Activated CD4-positive, alpha-beta T cell treated with anti-CD3 and anti-CD28 coated beads, Interleukin-2, amount 50 U/mL, for 16 hours (primary cell): ENCODE measurements around the gene TBCD.
"Not testable (repeated sequence)": the region's sequence is repeated elsewhere in the genome, so short reads cannot be mapped to it uniquely, and the experiment has no call there.

ENCODE experiments used
- DNase-seq: peaks from one replicate; pipeline ENCODE4 v3.0.0-alpha.2; 2020

Gene TBCD

DNA sequence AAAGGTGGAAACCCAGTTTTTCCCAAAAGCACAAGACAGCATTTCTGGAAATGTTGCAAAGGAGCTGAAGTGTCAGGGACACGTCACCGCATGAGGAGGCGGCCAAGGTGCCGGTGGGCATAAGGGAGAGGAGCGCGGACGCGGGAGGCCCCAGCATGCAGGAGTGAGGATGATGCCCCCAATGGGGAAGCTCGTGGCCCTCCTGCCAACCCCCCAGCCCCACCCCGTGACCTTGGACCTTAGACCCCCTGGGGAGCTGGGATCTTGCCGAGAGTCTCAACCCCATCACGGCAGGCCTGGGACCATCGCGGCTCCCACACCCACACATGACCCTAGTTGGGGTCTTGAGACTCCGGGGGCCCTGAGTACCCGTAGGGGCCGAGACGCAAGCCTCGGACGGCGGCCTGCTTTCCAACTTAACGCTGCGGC lies 208.1 kb downstream of the TBCD start:
- no peak for DNase-seq

DNA sequence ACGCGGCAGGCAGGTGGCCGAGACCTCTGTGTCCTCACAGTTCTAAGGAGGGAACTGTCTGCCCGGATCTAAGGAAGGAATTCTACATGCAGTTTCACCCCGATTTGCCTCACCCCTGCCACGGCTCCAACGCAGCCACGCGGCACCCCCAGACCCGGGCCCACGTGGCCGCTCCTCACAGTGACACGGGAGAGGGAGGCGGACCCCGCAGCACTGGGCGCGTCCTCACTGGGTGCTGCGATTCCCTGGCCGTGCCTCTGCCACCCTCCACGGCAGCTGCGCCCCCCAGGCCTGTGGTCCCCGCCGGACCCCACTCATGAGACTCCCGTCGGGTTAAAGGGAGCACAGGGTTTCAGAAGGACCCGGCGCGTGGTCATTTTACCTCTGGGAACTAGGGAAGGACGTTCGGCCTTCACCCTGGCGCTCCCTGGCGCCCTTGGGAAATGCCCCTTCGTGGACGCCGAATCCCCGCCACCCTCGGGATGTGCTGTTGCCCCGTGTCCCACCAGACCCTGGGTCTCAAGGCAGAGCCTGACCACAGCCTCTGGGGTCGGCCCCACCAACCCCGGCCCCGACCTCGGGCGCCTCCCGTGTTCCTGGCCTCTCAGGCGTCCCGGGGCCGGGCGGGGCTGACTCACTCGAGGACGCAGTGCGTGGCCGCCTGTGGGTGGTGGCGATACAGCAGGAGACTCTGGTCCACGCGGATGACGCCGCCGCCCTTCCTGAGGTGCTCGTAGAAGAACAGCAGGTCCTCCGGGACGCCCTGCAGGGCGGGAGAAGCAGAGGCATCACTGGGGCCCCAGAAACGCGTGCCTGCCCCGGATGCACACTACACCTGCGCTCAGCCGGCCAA lies 208.8 kb downstream of the TBCD start:
- DNase-seq: no peak

DNA sequence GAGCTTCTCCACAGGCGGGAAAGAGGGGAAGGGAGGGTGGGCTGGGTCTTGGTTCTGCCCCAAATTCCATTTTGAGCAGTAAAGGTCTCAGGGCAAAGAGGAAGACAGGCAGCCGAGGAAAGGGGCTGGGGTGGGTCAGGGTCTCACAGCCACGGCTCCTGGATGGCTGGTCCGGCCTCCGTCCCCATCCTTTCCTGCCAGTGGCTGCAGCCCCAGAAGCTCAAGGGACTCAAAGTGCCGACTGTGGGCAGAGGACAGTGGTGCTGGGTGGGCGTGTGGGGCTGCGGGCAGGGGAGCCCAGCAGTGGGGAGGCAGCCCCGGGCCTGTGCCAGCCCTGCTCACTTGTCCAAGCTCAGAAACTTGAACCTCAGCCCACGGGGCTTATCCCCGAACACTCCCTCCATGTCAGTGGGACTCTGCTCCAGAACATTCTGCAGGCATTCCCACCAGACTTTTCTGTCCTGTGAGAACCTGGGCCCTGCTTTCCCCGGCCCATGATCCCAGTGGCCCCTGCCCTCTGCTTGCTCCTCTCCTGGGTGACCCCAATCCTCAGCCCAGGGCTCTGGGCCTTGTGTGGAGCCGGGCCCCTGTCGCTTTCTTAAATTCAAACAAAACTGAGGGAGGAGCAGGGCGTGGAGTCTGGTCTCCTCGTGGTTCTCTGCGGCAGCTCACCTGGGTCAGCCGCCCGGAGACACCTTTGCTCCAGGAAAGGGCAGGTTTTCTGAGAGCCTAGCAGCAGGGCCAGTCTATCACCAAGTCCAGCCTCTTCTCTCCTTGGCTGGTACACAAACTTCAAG lies 209.7 kb downstream of the TBCD start:
- DNase-seq: no peak

DNA sequence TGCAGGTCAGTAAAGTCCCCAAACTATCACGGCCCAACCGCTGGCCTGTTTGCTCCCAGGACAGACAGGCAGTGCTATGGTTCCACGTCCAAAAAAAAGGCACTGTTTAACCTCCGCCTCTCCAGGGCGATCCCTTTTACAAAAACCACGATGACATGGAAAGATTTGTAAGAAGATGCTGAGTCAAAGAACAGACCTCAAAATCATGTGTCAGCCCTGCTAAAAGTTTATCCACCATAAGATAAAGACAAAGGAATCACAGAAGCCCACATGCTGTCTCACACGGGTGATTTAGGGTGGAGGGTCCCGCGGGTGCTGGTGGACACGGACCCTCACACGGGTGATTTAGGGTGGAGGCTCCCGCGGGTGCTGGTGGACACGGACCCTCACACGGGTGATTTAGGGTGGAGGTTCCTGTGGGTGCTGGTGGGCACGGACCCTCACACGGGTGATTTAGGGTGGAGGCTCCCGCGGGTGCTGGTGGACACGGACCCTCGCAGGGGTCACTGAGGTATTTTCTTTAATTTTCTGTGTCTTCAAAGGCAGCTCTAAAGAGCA lies 210.4 kb downstream of the TBCD start:
- no peak for DNase-seq

DNA sequence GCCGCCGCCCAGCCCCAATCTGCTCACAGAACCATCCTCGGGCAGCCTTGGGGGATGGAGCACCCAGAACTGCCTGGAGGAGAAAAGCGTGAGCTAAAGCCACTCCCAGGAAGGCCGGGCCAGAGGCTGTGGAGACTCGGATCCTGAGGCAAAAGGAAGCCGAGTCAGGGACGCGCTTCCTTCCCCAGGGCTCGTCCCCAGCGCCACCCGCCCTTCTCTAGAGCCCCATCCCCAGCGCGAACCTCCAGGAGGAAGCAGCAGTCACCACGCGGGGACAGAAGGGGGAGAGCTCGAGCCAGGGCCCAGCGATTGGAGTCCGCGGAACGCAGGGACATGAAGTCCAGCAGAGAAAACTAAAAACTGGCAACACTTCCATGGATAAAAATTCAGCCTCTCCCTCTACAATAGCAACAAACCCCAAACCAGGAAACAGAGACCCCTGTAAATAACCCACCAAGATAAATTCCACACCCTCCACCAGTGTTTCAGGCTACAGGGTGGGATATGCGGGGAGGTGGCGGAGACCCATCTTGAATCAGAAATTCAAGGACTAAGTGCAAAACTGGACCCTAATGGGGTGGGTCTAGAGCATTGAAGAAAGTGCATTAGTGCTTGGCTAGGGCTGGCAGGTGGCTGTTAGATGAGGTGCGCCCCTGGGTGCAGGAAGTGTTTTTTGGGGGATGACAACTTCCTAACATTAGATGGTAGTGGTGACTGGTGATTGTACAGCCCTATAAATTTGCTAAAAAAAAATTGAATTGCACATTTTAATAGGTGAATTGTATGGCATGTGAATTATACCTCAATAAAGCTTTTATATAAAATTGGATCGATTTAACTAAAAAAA lies 211.5 kb downstream of the TBCD start:
- DNase-seq: peak; percentile 22

DNA sequence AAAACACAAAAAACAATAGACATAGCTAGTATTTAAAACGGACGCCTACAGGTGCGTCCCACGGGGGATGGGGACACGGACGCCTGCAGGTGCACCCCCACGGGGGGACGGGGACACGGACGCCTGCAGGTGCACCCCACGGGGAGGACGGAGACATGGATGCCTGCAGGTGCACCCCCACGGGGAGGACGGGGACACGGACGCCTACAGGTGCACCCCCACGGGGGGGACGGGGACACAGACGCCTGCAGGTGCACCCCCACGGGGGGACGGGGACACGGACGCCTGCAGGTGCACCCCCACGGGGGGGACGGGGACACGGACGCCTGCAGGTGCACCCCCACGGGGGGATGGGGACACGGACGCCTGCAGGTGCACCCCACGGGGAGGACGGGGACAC lies 212.6 kb downstream of the TBCD start:
- not testable (repeated sequence) for DNase-seq

DNA sequence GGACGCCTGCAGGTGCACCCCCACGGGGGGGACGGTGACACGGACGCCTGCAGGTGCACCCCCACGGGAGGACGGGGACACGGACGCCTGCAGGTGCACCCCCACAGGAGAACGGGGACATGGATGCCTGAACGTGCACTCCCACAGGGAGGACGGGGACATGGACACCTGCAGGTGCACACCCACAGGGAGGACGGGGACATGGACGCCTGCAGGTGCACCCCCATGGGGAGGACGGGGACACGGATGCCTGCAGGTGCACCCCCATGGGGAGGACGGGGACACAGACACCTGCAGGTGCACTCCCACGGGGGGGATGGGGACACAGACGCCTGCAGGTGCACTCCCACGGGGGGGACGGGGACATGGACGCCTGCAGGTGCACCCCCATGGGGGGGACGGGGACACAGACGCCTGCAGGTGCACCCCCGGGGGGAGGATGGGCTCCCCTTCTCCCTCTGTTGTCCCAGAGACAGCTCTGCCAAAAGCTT lies 213.0 kb downstream of the TBCD start:
- DNase-seq: no peak

DNA sequence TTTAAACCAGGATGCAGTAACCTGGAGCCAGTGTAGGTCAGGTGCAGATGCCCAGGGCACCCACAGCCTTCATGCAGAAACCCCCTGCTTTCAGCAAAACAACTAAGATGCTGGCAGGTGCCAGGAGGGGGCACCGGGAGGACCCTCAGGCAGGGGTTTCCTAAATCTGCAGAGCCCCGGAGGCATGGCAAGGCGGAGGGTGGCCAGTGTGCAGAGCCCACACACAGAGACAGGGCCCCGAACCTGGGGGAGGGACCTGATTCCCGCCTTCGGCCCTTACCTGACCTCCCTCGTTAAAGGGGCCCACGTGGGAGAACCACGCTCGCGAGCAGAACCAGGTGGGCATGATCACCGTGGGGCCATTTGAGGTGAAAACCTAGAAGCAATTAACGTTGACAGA lies 213.5 kb downstream of the TBCD start:
- no peak for DNase-seq

DNA sequence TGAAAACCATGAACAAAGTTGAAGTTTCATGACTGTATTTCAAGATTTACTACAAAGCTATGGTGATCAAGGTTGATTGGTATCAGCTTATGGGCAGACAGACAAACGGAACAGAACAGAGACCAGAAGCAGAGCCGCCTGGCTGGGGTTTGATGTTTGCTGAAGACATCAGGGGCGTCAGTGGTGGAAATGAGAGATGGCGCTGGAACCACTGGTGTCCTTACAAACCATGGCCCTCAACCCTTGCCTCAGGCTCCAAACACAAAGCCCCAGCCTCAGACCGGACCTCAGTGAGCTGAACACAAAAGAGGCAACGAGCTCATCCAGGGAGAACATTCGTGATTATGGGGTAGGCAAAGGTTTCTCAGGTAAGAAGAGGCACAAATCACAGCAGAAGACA lies 214.6 kb downstream of the TBCD start:
- no peak for DNase-seq

DNA sequence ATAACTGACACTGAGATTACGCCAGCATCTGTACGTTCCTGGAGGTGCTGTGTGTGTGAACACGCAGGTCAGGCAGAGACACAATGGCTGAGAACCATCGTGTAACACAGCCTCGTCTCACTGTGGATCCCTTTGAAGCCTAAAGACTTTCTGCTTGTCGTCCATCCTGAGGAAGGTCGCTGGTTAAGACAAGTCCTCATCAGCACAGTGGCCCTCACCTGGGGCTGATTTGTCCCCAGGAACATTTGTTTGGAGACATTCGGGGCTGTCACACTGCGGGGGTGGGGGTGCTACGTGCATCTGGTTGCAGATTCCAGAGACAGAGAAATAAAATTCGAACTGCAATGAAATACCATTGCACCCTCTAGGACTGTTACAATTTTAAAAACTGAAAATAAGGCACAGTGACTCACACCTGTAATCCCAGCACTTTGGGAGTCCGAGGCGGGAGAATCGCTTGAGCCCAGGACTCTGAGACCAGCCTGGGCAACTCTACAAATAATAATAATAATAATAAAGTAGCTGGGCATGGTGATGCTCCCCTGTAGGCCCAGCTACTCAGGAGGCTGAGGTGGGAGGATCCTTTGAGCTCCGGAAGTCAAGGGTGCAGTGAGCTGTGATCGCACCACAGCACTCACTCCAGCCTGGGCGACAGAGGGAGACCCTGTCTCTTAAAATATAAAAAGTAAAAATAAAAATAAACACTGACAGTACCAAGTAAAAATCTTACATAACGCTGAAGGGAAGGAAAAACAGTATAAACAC lies 215.6 kb downstream of the TBCD start:
- DNase-seq: no peak

DNA sequence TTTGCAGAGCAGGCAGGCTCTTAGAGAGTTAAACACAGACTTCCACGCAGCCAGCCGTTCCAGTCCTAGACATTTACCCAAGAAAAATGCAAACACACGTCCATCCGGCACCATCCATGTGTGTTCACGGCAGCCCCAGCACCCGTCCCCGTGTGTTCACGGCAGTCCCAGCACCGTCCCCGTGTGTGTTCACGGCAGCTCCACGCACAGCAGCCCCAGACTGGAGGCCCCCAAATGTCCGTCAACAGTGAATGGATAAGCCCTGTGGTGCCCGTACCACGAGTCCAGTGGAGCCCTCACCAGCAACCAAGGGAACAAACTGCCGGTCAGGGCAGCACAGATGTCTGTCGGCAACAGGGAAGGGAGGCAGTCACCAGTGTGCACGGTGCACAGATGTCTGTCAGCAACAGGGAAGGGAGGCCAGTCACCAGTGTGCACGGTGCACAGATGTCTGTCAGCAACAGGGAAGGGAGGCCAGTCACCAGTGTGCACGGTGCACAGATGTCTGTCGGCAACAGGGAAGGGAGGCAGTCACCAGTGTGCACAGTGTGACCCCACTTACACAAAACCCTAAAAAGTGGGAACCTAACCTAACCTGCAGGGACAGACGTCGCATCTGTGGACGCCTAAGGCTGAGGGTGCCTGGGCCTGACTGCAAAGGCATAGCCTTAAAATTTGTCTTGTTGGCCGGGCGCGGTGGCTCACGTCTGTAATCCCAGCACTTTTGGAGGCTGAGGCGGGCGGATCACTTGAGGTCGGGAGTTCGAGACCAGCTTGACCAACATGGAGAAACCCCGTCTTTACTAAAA lies 216.4 kb downstream of the TBCD start:
- DNase-seq: not testable (repeated sequence)

DNA sequence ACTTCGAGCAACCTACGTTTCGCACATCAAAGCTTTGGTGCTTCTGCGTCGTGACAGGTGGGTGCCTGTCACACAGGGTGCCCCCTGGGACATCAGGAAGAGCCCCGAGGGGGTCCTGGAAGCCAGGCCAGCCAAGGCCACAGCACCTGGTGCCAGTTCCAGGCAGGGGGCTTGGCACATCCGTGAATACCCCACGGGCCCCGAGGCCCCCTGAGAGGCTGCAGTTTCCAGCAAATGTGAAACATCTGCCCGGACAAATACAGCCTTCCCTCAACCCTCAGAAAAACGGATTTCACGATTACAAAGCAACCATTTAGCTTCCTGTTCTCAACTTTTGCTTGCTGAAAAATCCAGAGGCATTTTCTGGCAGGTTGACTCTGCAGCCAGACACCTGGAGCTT lies 218.2 kb downstream of the TBCD start:
- no peak for DNase-seq

DNA sequence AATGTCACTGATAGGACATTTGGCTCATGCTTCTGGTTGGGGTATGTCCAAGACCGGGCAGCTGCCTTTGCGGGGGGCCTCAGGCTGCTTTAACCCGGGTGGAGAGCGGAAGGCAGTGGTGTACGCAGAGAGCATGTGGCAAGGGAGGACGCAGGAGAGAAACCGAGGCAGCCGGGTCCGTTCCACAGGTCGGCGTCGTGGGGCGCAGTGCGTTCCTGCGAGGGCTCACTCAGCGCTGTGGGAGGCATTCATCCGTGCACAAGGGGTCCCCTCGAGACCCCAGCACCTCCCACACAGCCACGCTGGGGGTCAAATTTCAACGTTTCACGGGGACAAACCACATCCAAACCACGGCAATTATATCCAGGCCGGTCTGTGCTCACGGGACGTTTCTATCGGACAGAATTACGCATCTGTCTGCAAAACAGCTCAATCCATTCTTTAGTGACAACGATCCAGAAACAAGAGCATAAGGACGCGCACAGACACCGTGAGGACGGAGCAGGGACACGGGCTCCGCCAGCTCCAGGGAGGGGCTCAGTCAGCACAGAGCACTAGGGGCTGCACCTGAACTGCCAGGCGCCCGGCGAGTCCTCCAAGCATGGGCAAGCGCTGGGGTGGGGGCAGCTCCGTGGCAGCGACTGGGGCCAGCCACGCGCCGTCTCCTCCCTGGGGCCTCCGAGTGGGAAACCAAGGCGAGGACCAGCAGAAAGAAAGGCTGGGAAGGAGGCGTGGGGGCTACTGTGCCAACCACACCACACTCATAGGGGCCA lies 219.1 kb downstream of the TBCD start:
- DNase-seq: no peak

DNA sequence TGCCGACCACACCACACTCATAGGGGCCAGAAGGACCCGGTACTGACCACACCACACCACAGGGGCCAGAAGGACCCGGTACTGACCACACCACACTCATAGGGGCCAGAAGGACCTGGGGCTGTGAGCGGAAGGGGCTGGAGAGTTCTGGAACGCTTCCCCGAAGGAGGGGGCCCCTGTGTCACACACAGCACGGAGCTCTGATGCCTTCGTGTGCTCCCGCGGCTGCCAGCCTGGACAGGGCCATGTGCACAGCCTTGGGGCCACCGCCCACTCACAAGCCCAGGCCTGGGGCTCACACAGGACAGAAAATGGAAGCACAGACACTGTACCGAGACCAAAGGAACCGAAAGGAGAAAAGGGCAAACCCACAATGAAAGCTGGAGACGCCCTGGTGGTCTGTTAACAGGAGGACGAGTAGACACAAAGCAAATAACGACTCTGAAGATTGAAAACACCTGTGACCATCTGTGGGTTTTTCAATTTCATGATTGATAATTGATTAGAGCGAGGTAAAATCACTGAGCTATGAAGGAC lies 221.0 kb downstream of the TBCD start:
- DNase-seq: no peak

DNA sequence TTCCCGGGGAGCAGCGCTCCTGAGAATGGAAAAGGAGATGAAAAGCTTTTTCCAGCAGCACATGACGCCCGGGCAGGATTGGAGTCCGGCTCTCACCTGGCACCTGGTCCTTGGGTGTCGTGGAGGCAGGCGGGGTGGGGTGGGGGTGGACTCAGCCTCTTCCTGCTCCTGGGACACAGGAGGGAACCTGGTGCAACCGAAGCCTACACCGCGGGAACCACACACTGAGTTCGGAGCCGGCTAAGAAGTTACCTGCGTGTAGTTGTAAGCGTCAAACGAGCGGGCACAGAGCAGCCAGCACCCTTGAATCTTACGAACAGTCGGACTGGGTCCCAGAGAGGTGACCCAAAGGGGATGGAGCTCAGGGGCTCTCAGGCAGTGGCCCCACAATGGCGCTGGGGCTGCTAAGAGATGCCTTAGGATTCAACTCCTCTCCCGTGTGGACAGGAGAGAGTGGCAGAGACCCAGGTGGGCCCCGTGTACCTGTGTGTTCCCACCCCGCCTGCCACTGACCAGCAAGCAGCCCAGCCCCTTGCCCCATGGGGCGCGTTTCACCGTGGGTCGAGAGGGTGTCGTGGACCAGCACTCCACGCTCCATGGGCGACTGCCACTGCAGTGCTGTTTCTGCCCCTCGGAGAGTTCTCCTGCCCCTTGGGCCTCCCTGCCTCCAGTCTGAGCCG lies 221.7 kb downstream of the TBCD start:
- DNase-seq: no peak

DNA sequence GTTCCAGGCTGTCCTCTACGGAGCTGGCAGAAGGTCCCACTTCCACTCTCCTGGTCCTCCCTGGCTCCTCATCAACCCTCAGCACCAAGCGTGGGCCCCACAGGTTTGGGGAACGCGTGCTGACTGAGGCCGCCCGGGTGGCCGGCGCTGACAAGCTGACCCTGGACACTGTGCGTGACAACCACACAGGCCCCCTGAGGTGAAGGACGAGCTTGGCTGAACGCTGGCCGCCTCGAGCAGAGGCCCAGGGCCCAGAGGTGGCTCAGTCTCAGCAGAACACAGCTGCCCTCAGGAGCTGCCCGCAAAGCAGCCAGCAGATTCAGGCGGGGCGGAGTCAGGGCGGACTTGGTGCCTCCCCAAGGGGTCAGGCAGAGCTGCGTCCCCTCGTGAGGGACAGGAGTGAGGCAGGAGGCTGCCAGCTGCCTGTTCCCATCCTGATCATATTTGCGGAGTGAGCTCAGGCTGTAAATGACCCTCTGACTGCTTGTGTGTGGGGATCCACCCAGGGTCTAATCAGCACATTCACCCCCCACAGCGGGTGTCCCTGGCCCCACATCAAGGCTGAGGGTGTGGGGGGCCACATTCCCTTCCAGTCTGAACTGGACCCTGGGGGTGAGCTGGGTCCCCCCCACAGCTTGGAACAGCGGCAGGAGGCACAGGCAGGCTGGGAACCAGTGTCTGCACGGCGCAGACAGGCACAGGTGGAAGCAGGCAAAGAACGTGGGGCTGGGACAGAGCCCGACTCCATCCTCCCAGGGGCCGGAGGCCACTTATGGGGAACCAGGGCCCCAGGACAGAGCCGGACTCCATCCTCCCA lies 222.5 kb downstream of the TBCD start:
- DNase-seq: no peak

DNA sequence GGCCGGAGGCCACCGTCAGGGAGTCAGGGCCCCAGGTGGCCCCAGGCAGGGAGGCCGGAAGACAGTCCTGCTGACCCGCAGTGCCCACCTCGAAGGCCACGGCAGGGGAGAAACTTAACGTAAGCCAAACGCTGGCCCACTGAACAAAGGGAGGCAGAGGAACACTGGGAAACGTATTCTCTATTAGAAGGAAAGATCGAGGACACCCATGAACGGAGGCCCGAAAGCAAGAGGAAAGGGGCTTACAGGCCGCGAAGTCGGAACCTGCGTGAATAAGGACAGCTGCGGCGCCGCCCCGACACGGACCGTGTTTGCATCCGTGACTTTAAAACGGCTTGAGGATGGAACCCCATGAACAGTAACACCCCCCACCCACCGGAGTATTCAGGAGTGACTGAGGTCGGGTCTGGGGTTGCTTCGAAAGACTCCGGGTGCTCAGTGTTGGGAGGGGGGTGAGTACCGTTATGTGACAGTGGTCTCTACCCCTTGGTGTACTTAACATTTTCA lies 225.2 kb downstream of the TBCD start:
- no peak for DNase-seq

DNA sequence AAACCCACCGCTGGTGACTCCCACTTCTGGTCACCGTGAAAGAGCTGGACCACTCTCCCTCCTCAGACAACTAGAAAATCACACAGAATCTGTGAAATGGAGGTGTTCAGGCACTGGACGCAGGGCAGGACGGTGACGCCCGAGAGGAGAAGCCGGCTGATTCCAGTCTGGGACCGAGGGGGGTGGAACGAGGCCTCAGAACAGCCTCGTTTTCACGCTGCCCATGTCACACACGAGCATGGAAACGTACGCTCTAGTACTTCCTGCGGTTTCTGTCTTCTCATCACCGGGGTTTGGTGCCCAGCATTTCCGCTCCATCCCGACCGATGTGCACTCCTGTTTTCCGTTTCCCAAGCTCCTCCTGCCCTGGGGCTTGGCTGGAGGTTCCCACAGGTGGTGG lies 225.7 kb downstream of the TBCD start:
- no peak for DNase-seq
